MM.1S (cell line): ENCODE data around the gene PBXIP1.

Experiments
- DNase-seq: peaks from one replicate; pipeline ENCODE4 v3.0.0-alpha.2; 2015
- H2AFZ ChIP-seq: fragments of 300-600 bp; sonication (generic); 2 replicates; pipeline ENCODE4 v1.6.0; 2016; ENCODE audit warnings: antibody characterized with exemption, low read length
- H3F3A ChIP-seq: fragments of 300-600 bp; sonication (generic); 2 replicates; pipeline ENCODE4 v1.6.1; 2016; ENCODE audit warnings: mild to moderate bottlenecking, antibody characterized with exemption, low read length, moderate library complexity, mixed read lengths; ENCODE audit not compliant: insufficient read depth
- H3K27ac ChIP-seq: fragments of 300-600 bp; sonication (generic); 2 replicates; pipeline ENCODE4 v1.5.1; 2016; ENCODE audit warnings: mild to moderate bottlenecking, low read length
- H3K27me3 ChIP-seq: fragments of 300-600 bp; sonication (generic); replicated peaks from 2 replicates; pipeline ENCODE4 v1.6.0; 2016; ENCODE audit warnings: low read length; ENCODE audit not compliant: insufficient read depth
- H3K36me3 ChIP-seq: fragments of 300-600 bp; sonication (generic); replicated peaks from 2 replicates; pipeline ENCODE4 v1.6.1; 2016; ENCODE audit warnings: mild to moderate bottlenecking, low read length, mixed read lengths; ENCODE audit not compliant: insufficient read depth
- H3K4me1 ChIP-seq: fragments of 300-600 bp; sonication (generic); 2 replicates; pipeline ENCODE4 v1.6.1; 2016; ENCODE audit warnings: low read length, mixed read lengths
- H3K4me2 ChIP-seq: fragments of 300-600 bp; sonication (generic); 2 replicates; pipeline ENCODE4 v1.6.0; 2016; ENCODE audit warnings: low read depth, low read length
- H3K4me3 ChIP-seq: fragments of 300-600 bp; sonication (generic); 2 replicates; pipeline ENCODE4 v1.5.1; 2016; ENCODE audit warnings: low read length, mixed read lengths
- H3K79me2 ChIP-seq: fragments of 300-600 bp; sonication (generic); 2 replicates; pipeline ENCODE4 v1.6.1; 2016; ENCODE audit warnings: mixed run types, low read length, mixed read lengths
- H3K9ac ChIP-seq: fragments of 300-600 bp; sonication (generic); 2 replicates; pipeline ENCODE4 v1.6.1; 2016; ENCODE audit warnings: low read length, mixed read lengths
- H3K9me2 ChIP-seq: fragments of 300-600 bp; sonication (generic); replicated peaks from 2 replicates; pipeline ENCODE4 v1.6.1; 2016; ENCODE audit warnings: mild to moderate bottlenecking, low read length, mixed read lengths; ENCODE audit not compliant: insufficient read depth
- H3K9me3 ChIP-seq: fragments of 300-600 bp; sonication (generic); replicated peaks from 2 replicates; pipeline ENCODE4 v1.6.1; 2016; ENCODE audit warnings: mild to moderate bottlenecking, low read length, mixed read lengths; ENCODE audit not compliant: insufficient read depth
- H4K20me1 ChIP-seq: fragments of 300-600 bp; sonication (generic); 2 replicates; pipeline ENCODE4 v1.6.1; 2016; ENCODE audit warnings: mild to moderate bottlenecking, low read length, moderate library complexity, mixed read lengths; ENCODE audit not compliant: insufficient read depth
- CTCF ChIP-seq: fragments of 300-600 bp; sonication (generic); IDR thresholded peaks from 2 replicates; pipeline ENCODE4 v1.5.1; 2016; ENCODE audit warnings: antibody characterized with exemption, low read length, mixed read lengths
- EZH2 ChIP-seq: fragments of 300-600 bp; sonication (generic); optimal IDR thresholded peaks from 2 replicates; pipeline ENCODE3; 2017; ENCODE audit warnings: low read depth, mild to moderate bottlenecking, antibody characterized with exemption, low read length, mixed read lengths
- EZH2phosphoT487 ChIP-seq: fragments of 300-600 bp; sonication (generic); IDR thresholded peaks from 2 replicates; pipeline ENCODE4 v1.6.1; 2018; ENCODE audit warnings: antibody characterized with exemption, low read length

The PBXIP1 gene

GRCh38 chr1:154966111-154966510, 10.2 kb upstream of the PBXIP1 start:
- DNase-seq, result no peak
- no peak overlapping the region for H3K9ac ChIP-seq
- H3K27me3 ChIP-seq, result no peaks in the 10 kb centered on the region
- H3K9me3 ChIP-seq, result no peaks in the 10 kb centered on the region
- H3K4me1 ChIP-seq, result peaks cover 35% of the 10 kb centered on the region
- H3K9me2 ChIP-seq, result no peaks in the 10 kb centered on the region
- H3K27ac ChIP-seq, result no peak overlapping the region
- TF ChIP-seq CTCF, result no peak
- TF ChIP-seq EZH2phosphoT487, result no peak
- no peak for TF ChIP-seq EZH2
- peaks cover 27% of the 10 kb centered on the region for H3F3A ChIP-seq
- H3K4me3 ChIP-seq, result no peak overlapping the region
- H3K36me3 ChIP-seq, result peaks cover 25% of the 10 kb centered on the region
- H2AFZ ChIP-seq, result no peak overlapping the region
- H4K20me1 ChIP-seq, result no peaks in the 10 kb centered on the region
- peaks cover 88% of the 10 kb centered on the region for H3K79me2 ChIP-seq
- no peak overlapping the region for H3K4me2 ChIP-seq

DNA sequence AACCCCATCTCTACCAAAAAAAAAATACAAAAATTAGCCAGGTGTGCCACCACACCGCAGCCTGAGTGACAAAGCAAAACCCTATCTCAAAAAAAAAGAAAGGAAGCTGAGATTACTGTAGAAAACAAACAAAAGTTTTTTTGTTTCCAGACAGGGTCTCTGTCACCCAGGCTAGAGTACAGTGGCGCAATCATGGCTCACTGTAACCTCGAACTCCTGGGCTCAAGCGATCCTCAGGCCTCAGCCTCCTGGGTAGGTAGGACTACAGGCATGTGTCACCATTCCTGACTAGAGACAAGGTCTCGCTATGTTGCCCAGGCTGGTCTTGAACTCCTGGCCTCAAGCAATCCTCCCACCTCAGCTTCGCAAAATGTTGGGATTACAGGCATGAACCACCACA, 8.5 kb upstream of the PBXIP1 start:
- no peaks in the 10 kb centered on the region for H3K9me2 ChIP-seq
- H2AFZ ChIP-seq, result no peak overlapping the region
- H3K27me3 ChIP-seq, result no peaks in the 10 kb centered on the region
- TF ChIP-seq EZH2phosphoT487 (no peak), CTCF (no peak), EZH2 (no peak)
- H3K4me3 ChIP-seq, result no peak overlapping the region
- H3K4me2 ChIP-seq, result no peak overlapping the region
- peaks cover 25% of the 10 kb centered on the region for H3K36me3 ChIP-seq
- H3K79me2 ChIP-seq, result peaks cover 88% of the 10 kb centered on the region
- H3K27ac ChIP-seq, result no peak overlapping the region
- H3K4me1 ChIP-seq, result peaks cover 21% of the 10 kb centered on the region; the same call in 1 of the 2 replicates
- no peaks in the 10 kb centered on the region for H3K9me3 ChIP-seq
- H3F3A ChIP-seq, result peaks cover 31% of the 10 kb centered on the region
- DNase-seq, result no peak
- H4K20me1 ChIP-seq, result no peaks in the 10 kb centered on the region
- no peak overlapping the region for H3K9ac ChIP-seq

DNA sequence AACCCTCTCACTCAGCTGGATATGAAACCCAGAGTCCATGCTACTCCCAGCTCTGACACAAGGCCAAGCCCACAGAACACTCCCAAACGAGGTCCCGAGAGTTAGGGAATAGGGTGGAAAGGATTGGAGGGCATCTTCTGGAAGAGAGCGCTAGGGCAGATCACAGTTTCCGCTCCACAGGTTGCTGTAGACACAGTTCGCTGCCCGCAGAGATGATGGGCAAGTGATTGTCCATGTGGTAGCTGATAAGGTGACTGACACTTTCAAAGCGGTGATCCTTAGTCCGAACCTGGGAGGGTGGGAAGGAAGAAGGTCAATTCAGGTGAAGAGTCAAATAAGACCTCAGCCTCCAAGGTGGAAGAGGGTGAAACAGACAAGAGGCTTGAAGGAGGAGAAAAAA, 7.7 kb upstream of the PBXIP1 start:
- Histone ChIP-seq H3K4me2 (no peak overlapping the region), H3K9me3 (no peaks in the 10 kb centered on the region), H3K4me1 (peaks cover 16% of the 10 kb centered on the region; the same call in 1 of the 2 replicates), H2AFZ (no peak overlapping the region), H3K27ac (peak overlapping the region; percentile 4; the same call in 1 of the 2 replicates), H3K9ac (peak overlapping the region; percentile 99; the same call in 1 of the 2 replicates), H3K4me3 (no peak overlapping the region), H3K27me3 (no peaks in the 10 kb centered on the region), H3K9me2 (no peaks in the 10 kb centered on the region), H3F3A (peaks cover 35% of the 10 kb centered on the region), H3K79me2 (peaks cover 88% of the 10 kb centered on the region), H4K20me1 (no peaks in the 10 kb centered on the region), H3K36me3 (peaks cover 26% of the 10 kb centered on the region)
- no peak for DNase-seq
- no peak for TF ChIP-seq EZH2phosphoT487
- no peak for TF ChIP-seq EZH2
- no peak for TF ChIP-seq CTCF
